ENCODE results near the gene WDR1.

WDR1 gene

DNA sequence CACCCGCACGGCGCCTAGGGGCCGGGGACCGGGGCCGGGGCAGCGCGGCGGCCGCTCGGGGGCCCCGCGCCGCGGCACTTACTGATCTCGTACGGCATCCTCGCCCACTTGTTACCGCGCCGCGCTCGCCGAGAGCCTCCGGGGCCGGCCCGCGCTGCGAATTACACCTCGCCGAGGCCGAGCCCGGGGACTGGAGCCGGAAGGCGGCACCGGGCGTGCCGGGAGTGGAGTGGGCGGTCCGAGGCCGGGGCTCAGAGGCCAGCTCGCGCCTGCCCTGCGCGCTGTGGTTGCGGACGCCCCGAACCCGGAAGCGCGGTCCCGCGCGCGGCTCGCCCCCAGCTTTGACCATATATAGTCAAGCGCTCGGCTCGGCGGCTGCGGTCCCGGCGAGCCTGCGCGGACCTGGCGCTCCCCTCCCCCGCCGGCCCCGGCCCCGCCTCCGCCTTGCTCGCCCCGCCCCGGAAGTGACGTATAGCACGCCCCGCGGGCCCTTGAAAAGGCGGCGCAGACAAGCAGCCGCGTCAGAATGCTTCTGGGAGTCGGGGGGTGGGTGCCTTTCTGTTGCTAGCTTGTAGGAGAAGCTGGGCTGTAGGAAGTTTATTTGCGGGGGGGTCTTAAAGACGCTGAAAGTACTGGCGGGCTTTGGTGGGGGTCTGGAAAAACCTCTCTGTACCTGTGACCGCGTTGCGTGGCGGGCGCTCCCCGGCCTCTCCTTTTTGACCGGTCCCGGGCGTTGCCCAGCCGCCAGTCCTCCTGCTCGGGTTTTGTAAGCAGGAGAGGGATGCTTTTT, at the start of gene WDR1:
WDR1 (minus strand) TSS at position 231 of the 790 bp plus-strand sequence; CDS start at position 98, 133 bp downstream.
- Mint-ChIP-seq H3K9me3 (no peaks in the 10 kb centered on the region), H3K4me1 (peaks cover 60% of the 10 kb centered on the region), H3K36me3 (peaks cover 58% of the 10 kb centered on the region), H3K4me3 (peak within 1 kb of the TSS; percentile 96), H3K27ac (peak within 1 kb of the TSS; percentile 98)
- peak; percentile 90 to 95 for DNase-seq (ENCODE audit: low spot score in 2 of 2)
- peak; percentile 92 for ATAC-seq

DNA sequence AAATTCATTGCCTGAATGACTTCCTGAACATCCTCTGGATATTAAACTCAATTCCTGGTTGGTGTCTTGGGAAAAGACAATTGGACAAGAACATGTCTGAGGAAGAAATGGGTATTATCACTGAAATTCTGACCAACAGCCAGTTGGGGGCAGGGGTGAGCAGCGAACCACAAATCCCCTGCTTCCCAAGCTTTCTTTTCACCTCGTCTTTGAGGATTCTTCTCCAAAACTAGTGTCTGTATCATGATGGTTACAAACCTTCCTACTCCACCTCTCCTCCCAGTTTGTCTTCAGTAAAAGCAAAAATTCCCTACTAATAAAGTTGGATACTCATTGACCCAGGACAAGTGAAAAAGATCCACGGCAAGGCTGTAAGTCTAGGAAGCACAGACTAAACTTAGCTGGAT, 48.3 kb upstream of the WDR1 start:
- H3K9me3 Mint-ChIP-seq = no peaks in the 10 kb centered on the region
- no peak for DNase-seq (ENCODE audit: low spot score in 2 of 2)
- H3K36me3 Mint-ChIP-seq = no peaks in the 10 kb centered on the region
- H3K4me1 Mint-ChIP-seq = peaks cover 5% of the 10 kb centered on the region
- ATAC-seq = no peak
- no peak overlapping the region for H3K27ac Mint-ChIP-seq
- H3K4me3 Mint-ChIP-seq = no peak overlapping the region

DNA sequence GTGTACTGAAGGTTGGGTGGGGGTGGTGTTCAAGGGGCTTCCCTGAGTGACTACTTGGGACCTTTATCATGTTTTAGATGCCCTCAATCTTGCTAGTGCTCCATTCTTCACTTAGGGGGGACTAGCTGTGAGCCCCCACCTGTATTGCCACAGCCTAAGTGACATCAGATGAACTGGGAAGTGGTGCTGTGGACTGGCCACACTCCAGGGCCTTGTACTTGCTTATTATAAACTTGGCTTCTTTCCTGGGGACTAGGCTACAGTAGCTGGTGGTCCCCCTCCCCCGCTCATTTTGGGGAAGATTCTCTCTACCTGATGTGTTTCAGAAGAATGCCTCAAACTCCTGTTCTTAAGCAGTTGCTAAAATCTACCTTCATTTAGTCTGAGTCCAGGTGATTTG, 46.7 kb upstream of the WDR1 start:
- Mint-ChIP-seq H3K9me3 (no peaks in the 10 kb centered on the region), H3K4me1 (peaks cover 5% of the 10 kb centered on the region), H3K36me3 (no peaks in the 10 kb centered on the region), H3K27ac (no peak overlapping the region), H3K4me3 (no peak overlapping the region)
- ATAC-seq (no peak), DNase-seq (ENCODE audit: low spot score in 2 of 2) (no peak)

DNA sequence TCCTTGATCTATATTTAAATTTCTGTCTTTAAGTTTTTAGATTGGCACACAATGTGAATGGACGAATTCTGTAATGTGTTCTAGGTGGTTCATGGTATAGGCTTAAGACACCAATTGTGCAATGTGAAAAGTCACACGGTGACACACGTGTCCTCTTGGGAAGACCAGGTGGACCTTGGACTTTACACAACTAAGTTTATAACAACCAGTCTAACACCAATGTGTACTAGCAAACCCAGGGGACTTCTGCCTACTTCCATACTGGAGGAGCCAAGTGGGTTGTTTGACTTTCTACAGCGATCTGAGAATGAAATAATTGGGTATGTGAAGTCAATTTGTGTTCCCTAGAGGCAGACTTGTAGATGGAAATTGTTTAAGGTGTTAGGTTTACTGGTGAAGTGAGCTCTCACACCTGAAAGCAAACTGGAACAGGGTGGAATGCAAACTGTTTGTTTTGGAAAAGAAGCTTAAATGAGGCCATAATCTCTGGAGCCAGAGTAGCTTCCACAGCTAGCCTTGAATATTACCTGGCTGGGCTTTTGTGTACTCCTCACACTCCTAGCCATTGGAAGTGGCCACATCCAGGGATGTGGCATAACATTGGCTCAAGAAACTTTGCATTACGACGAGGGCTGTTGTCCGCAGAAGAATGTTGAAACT, 45.9 kb upstream of the WDR1 start:
- DNase-seq (ENCODE audit: low spot score in 2 of 2) = no peak
- Mint-ChIP-seq H3K27ac (no peak overlapping the region), H3K4me3 (no peak overlapping the region)

DNA sequence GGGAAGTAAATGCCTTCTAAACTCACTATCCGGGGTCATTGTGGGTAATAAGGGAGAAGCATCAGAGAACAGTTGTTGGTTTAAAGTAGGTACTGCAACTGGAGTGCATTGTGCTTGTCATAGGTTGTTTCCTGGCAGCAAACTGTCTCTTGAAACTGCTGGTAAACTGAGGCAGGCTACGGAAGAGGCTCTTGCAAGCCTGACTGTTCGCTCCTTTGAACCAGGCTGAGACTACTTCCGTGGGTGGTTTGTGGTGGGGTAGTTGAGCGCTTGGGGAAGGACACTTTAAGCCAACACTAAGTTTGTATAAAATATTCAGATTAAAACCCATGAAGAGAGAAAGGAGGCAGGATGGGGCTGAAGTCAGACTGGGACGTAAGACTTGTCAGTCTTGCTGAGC, 45.2 kb upstream of the WDR1 start:
- DNase-seq (ENCODE audit: low spot score in 2 of 2) = no peak
- H3K4me1 Mint-ChIP-seq = peaks cover 5% of the 10 kb centered on the region
- no peaks in the 10 kb centered on the region for H3K9me3 Mint-ChIP-seq
- ATAC-seq = peak; percentile 60
- no peaks in the 10 kb centered on the region for H3K36me3 Mint-ChIP-seq
- no peak overlapping the region for H3K4me3 Mint-ChIP-seq
- no peak overlapping the region for H3K27ac Mint-ChIP-seq

More for the DNA sequence above, 45.9 kb upstream of the WDR1 start:
- no peaks in the 10 kb centered on the region for H3K9me3 Mint-ChIP-seq
- no peak for ATAC-seq
- H3K36me3 Mint-ChIP-seq = no peaks in the 10 kb centered on the region
- H3K4me1 Mint-ChIP-seq = peaks cover 5% of the 10 kb centered on the region

DNA sequence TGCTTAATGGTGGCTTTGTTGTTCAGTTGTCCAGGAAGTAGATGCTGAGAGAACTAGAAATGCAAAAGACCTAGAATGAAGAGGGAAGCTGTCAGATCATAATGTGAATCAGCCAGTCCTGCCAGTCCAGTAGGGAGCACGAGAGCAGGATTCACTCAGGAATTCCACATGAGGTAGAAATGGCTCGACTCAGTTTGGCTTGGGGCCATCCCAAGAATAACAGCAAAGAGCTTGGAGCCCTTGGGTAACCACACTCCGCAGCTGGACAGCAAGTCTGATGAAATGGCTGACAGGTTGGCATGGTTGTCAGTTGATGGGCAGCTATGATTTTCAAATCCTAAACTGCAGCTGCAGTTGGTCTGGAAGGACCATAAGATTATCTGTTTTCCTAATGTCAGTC, 44.5 kb upstream of the WDR1 start:
- Mint-ChIP-seq H3K4me1 (peaks cover 5% of the 10 kb centered on the region), H3K36me3 (no peaks in the 10 kb centered on the region), H3K27ac (no peak overlapping the region), H3K9me3 (no peaks in the 10 kb centered on the region), H3K4me3 (no peak overlapping the region)
- no peak for ATAC-seq
- no peak for DNase-seq (ENCODE audit: low spot score in 2 of 2)

DNA sequence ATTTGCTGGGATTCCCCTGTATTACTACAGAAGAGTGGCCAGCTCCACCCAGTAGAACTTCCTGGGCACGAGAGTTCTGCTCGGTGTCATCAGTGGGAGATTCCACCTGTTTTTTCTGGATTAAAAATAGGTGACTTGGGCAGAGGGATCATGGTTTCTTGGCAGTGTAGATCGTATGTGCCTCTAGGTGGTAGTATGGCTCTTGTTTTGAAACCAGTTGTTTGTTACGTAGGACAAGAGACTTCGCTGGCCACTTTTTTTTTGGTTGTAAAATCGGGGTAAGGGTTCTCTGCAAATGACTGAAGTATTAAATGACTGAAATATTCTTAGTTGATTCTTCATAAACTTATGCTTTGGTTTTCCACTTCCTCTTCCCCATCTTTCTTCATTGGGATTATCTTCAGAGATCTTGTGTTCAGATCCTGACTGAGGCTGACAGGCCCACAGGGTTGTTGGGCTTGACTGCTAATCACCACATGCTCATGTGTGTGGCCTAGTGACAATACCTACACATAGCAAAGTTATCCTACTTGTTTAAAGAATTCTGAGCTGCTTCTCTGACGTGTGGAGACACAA, 43.8 kb upstream of the WDR1 start:
- H3K4me3 Mint-ChIP-seq = no peak overlapping the region
- no peak overlapping the region for H3K27ac Mint-ChIP-seq
- H3K9me3 Mint-ChIP-seq = no peaks in the 10 kb centered on the region
- DNase-seq (ENCODE audit: low spot score in 2 of 2) = no peak
- no peak for ATAC-seq
- no peaks in the 10 kb centered on the region for H3K36me3 Mint-ChIP-seq
- H3K4me1 Mint-ChIP-seq = peaks cover 5% of the 10 kb centered on the region

DNA sequence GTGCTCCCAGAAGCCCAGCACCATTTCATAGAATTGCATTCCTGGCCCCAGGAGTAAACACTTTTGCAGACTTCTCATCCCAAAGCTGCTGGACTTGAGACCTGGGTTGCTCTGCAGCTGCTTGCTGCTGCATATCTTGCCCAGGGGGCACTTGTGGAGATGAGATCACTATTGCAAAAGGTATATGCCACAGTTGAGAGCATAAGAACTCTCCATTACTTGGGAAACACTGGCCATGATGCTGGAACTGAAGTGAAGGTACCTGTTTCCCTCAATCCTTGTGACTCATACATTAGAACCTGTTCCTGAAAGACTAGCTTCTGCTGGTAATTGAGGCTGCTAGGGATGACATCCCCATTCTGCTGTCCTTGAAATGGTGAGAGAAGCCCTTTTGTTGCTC, 43.1 kb upstream of the WDR1 start:
- no peak for ATAC-seq
- H3K27ac Mint-ChIP-seq = no peak overlapping the region
- no peaks in the 10 kb centered on the region for H3K9me3 Mint-ChIP-seq
- no peak overlapping the region for H3K4me3 Mint-ChIP-seq
- peaks cover 5% of the 10 kb centered on the region for H3K4me1 Mint-ChIP-seq
- no peaks in the 10 kb centered on the region for H3K36me3 Mint-ChIP-seq
- DNase-seq (ENCODE audit: low spot score in 2 of 2) = no peak

DNA sequence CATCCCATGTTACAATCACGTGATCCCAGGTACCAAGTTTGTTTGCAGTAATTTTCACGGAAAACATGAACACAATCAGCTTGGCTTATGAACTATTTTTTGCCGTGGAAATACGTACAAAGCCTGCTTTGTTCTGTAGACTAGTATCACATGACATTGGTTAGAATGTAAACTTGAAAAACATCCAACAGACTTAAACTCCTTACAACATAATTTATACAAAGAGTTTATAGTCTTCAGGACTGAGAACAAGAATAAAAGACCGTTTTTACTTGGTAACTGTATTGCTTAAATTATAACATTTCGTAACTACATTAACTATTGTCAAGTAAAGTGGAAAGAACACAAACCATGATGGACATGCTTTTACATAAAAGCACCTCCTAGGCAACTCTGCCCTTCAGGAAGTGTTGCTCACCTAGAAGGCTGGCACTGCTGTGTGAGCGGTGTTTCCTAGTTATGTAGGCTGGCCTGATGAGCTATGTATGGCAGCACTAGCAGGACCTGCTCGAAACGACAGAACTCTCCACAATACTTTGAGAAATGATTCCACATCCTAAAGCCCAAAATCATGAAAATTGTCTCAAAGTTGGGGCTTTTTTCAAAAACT, 41.8 kb upstream of the WDR1 start:
- Mint-ChIP-seq H3K27ac (no peak overlapping the region), H3K9me3 (no peaks in the 10 kb centered on the region), H3K4me3 (no peak overlapping the region), H3K36me3 (no peaks in the 10 kb centered on the region), H3K4me1 (peaks cover 5% of the 10 kb centered on the region)
- no peak for ATAC-seq
- DNase-seq (ENCODE audit: low spot score in 2 of 2) = no peak

DNA sequence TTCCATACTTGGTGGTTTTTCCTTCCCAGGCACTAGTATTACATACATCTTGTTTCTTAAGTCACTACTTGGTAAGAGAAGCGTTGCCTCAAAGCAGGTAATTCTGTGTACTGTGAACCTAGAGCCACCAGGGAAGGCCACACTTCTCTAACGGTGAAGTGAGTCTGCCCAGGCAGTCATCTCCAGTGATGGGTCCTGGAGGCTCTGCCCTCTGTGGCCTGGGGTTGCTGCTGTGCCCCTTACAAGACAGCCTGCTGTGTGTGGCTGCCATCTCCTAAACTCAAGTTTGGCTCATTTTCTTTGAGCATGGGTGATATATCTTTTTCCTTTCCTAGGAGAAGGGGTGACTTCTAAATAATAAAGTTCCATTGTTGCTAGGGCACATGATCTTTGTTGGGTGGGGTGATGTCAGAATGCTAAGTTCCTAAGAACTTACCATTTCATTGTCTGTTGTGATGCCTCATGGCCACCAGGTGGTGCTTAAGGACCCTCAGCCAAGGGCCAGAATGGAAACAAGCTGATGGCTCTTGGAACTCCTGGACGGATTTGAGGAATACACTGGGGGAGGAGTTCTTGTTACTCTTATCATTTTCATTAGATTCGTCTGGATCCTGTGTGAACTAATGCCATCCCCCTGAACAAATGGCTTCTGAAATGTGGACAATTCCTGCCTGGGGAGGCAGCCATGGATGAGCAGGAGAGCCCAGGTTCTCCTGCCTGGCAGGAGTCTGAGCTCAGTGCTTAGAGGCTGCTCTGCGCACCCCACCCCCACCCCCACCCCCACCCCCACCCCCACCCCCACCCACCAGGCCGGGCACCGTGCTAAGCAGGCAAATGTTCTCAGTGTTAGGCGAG, 41.1 kb upstream of the WDR1 start:
- H3K4me1 Mint-ChIP-seq = peaks cover 5% of the 10 kb centered on the region
- no peaks in the 10 kb centered on the region for H3K9me3 Mint-ChIP-seq
- peak; percentile 58 for ATAC-seq
- peak in 1 of 2 donors; percentile 15 for DNase-seq (ENCODE audit: low spot score in 2 of 2)
- no peak overlapping the region for H3K4me3 Mint-ChIP-seq
- no peak overlapping the region for H3K27ac Mint-ChIP-seq
- H3K36me3 Mint-ChIP-seq = no peaks in the 10 kb centered on the region

DNA sequence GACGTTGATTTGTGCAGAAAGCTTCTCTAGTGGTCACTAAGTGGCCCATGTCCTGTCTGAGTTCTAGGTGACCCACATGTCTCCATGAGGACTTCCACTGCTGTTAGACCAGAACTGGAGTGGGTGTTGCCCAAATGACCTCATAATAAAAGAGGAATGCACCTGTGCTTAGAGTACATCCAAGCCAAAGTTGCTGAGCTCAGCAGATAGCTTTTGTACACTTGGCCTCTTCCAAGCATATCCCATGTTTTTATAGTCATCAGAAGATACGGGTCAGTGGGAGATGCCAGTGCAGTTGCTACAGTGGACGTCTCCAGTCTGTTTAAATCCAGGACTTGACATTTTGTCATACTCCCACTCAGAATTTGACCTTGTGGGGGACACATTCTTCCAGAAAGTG, 37.6 kb upstream of the WDR1 start:
- DNase-seq (ENCODE audit: low spot score in 2 of 2) (no peak), ATAC-seq (no peak)
- H3K4me3 Mint-ChIP-seq = no peak overlapping the region
- H3K27ac Mint-ChIP-seq = no peak overlapping the region
- H3K36me3 Mint-ChIP-seq = no peaks in the 10 kb centered on the region
- H3K9me3 Mint-ChIP-seq = no peaks in the 10 kb centered on the region
- H3K4me1 Mint-ChIP-seq = no peaks in the 10 kb centered on the region

- H3K4me3 Mint-ChIP-seq = no peak overlapping the region
- ATAC-seq = no peak
Observed at GRCh38 chr4:10153161-10153560, 36.6 kb upstream of the WDR1 start.

DNA sequence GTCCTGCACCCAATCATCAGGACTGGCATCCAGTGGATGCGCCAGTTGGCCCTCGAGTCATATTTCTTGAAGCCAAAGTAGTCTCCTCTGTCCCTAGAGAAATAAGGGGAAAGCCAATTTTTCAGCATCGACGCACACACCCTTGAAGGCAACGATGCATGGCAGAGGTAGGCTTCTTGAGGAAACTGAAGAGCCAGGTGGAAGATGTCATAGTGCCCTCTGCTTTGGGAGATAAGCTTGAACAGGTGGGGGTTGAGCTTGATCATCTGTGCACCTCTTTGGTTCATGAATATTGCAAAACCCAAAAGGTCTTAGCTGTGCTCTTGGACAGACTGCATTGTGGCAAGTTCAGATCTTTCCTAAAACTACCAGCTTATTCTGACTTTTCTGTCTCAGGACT, 34.6 kb upstream of the WDR1 start:
- ATAC-seq (no peak), DNase-seq (ENCODE audit: low spot score in 2 of 2) (no peak)
- Mint-ChIP-seq H3K9me3 (no peaks in the 10 kb centered on the region), H3K36me3 (no peaks in the 10 kb centered on the region), H3K4me1 (no peaks in the 10 kb centered on the region), H3K27ac (no peak overlapping the region), H3K4me3 (no peak overlapping the region)

More at GRCh38 chr4:10153161-10153560, 36.6 kb upstream of the WDR1 start:
- no peak overlapping the region for H3K27ac Mint-ChIP-seq
- DNase-seq (ENCODE audit: low spot score in 2 of 2) = no peak
- H3K36me3 Mint-ChIP-seq = no peaks in the 10 kb centered on the region
- no peaks in the 10 kb centered on the region for H3K4me1 Mint-ChIP-seq
- H3K9me3 Mint-ChIP-seq = no peaks in the 10 kb centered on the region

DNA sequence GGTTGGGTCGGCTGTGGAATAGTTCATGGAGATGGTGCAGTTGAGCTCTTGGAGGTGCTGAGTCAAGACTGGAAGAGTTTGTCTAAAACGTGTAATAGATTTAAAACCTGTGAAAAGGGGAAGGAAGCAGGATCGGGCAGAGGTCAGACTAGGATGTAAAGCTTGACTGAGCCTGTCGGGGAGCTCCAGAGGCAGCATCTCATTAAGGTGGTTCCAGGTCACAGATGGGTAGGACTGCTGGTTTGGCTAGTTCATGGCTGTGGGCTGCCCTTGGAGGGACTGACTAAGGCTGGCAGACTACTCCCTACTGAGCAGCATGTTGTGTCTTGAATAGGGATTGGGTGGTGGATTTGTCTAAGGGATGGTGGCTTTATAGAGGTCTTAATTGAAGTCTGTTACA, 28.4 kb upstream of the WDR1 start:
- Mint-ChIP-seq H3K4me3 (no peak overlapping the region), H3K9me3 (no peaks in the 10 kb centered on the region), H3K27ac (no peak overlapping the region), H3K36me3 (no peaks in the 10 kb centered on the region), H3K4me1 (no peaks in the 10 kb centered on the region)
- DNase-seq (ENCODE audit: low spot score in 2 of 2) (no peak), ATAC-seq (no peak)

GRCh38 chr4:10144479-10144878, 27.9 kb upstream of the WDR1 start:
- H3K9me3 Mint-ChIP-seq = no peaks in the 10 kb centered on the region
- ATAC-seq (peak; percentile 29), DNase-seq (ENCODE audit: low spot score in 2 of 2) (no peak)
- H3K36me3 Mint-ChIP-seq = no peaks in the 10 kb centered on the region
- no peaks in the 10 kb centered on the region for H3K4me1 Mint-ChIP-seq
- H3K27ac Mint-ChIP-seq = no peak overlapping the region
- H3K4me3 Mint-ChIP-seq = no peak overlapping the region

All from stimulated activated effector memory CD8-positive, alpha-beta T cell treated with anti-CD3 and anti-CD28 coated beads, Interleukin-12 subunit alpha, Interleukin-12 subunit beta, amount 100 ng/mL, for 72 hours (primary cell).